HepG2 (cell line): ENCODE measurements around the gene DIPK1A. TPM values are rescaled to one million over a fixed set of nuclear protein-coding genes. Genes with fewer than 3 reads are reported as not detected.

Source experiments
- ATAC-seq: fragments of 200-7000 bp; cut with Tn5 transposase; 3 replicates; pipeline ENCODE4 v1.9.1; 2020; ENCODE audit warnings: mild to moderate bottlenecking, moderate library complexity
- BruUV-seq: library from RNA; stranded (reverse); fragments of 400-500 nt; replicated peaks from 2 replicates; lab custom pipeline; 2021; lab: Mats Ljungman, UMichigan
- CTCF ChIA-PET: fragments of 300-600 bp; formaldehyde crosslinking; extraction: SDS; loops from one replicate; lab custom pipeline; 2021; ENCODE audit warnings: low total read pairs, inconsistent platforms, low intra/inter-chr PET ratio; lab: Yijun Ruan, JAX
- POLR2A ChIA-PET: fragments of 350-600 bp; sonication (Branson Sonifier 250); formaldehyde crosslinking; loops from one replicate; lab custom pipeline; 2020; ENCODE audit warnings: antibody characterized with exemption, inconsistent platforms; lab: Yijun Ruan, JAX
- DNase-seq: peaks from one replicate; pipeline ENCODE4 v3.0.0-alpha.2; 2015; ENCODE audit warnings: low spot score
- FAIRE-seq: peaks from 3 replicates; lab custom pipeline; 2011; peaks lifted over from hg19 to GRCh38; lab: Jason Lieb, UNC
- H2AFZ ChIP-seq: one replicate; pipeline ENCODE4 v1.6.1; 2011; ENCODE audit warnings: low read length, inconsistent platforms
- H3K27ac ChIP-seq: fragments of 300-600 bp; 3 replicates; pipeline ENCODE4 v1.8.0; 2011; ENCODE audit warnings: mixed run types, mild to moderate bottlenecking, mixed read lengths, low read length, inconsistent platforms; ENCODE audit not compliant: insufficient read depth; ENCODE audit errors: extremely low read length
- H3K27me3 ChIP-seq, 2 experiments: fragments of 200-600 bp in 1 of 2; 2 replicates in 1 of 2; 3 replicates in 1 of 2; pipeline versions ENCODE4 v1.6.0 to v1.8.0; 2011; ENCODE audit warnings: low read length in 2 of 2, mild to moderate bottlenecking in 2 of 2, moderate library complexity in 2 of 2, inconsistent platforms in 1 of 2; ENCODE audit not compliant: insufficient read depth in 2 of 2, control insufficient read depth in 1 of 2
- H3K36me3 ChIP-seq, 2 experiments: fragments of 200-600 bp in 1 of 2; replicated peaks in 1 of 2; 2 replicates in 1 of 2; 3 replicates in 1 of 2; pipeline versions ENCODE4 v1.5.1 to v1.8.0; 2011; ENCODE audit warnings: low read length in 2 of 2, inconsistent platforms in 1 of 2; ENCODE audit not compliant: insufficient read depth in 2 of 2, control insufficient read depth in 1 of 2
- H3K4me1 ChIP-seq: 2 replicates; pipeline ENCODE4 v1.5.1; 2012; ENCODE audit warnings: low read length, inconsistent platforms; ENCODE audit not compliant: insufficient read depth
- H3K4me2 ChIP-seq: 2 replicates; pipeline ENCODE4 v1.6.0; 2011; ENCODE audit warnings: low read depth, low read length, inconsistent platforms
- H3K4me3 ChIP-seq, 3 experiments: fragments of 200-600 bp in 1 of 3; sonication (generic), shearing (Covaris generic) in 1 of 3; replicated peaks in 1 of 3; 2 replicates each; pipeline ENCODE4 v1.5.1; 2011 to 2016; ENCODE audit warnings: low read length in 3 of 3, inconsistent platforms in 2 of 3, low read depth in 2 of 3, mild to moderate bottlenecking in 2 of 3, control low read depth in 1 of 3, mixed read lengths in 1 of 3; ENCODE audit not compliant: insufficient read depth in 1 of 3
- H3K79me2 ChIP-seq: one replicate; pipeline ENCODE4 v1.6.1; 2011; ENCODE audit warnings: low read length, inconsistent platforms; ENCODE audit not compliant: insufficient read depth
- H3K9ac ChIP-seq: 2 replicates; pipeline ENCODE4 v1.6.0; 2011; ENCODE audit warnings: mild to moderate bottlenecking, low read depth, low read length, inconsistent platforms; ENCODE audit not compliant: insufficient read depth
- H3K9me3 ChIP-seq: 2 replicates; pipeline ENCODE4 v1.5.1; 2012; ENCODE audit warnings: mild to moderate bottlenecking, low read length
- H4K20me1 ChIP-seq: 2 replicates; pipeline ENCODE4 v1.6.0; 2011; ENCODE audit warnings: inconsistent platforms, mild to moderate bottlenecking, low read length, moderate library complexity; ENCODE audit not compliant: insufficient read depth
- KLF13 ChIP-seq: sonication (generic); formaldehyde crosslinking; IDR thresholded peaks from 2 replicates; pipeline ENCODE4 v1.4.0; 2020; ENCODE audit warnings: mild to moderate bottlenecking, missing genetic modification reagents
- KLF16 ChIP-seq, 2 experiments: sonication (generic) in 1 of 2; formaldehyde crosslinking in 1 of 2; IDR thresholded peaks; 2 replicates each; pipeline versions ENCODE4 v1.6.1 to v1.8.0; 2016 to 2023; ENCODE audit warnings: missing genetic modification reagents in 2 of 2, missing compliant biosample characterization in 1 of 2
- MED8 ChIP-seq: sonication (generic); formaldehyde crosslinking; IDR thresholded peaks from 2 replicates; pipeline ENCODE4 v1.8.1; 2023; ENCODE audit warnings: mild to moderate bottlenecking, missing genetic modification reagents; ENCODE audit not compliant: insufficient replicate concordance
- MIER3 ChIP-seq: IDR thresholded peaks from 2 replicates; pipeline ENCODE4 v1.6.1; 2016; ENCODE audit warnings: missing compliant biosample characterization, borderline replicate concordance
- MXD4 ChIP-seq: IDR thresholded peaks from 2 replicates; pipeline ENCODE4 v1.6.1; 2016; ENCODE audit warnings: mild to moderate bottlenecking, missing biosample characterization, missing genetic modification reagents
- SP1 ChIP-seq, 2 experiments: fragments of 450-650 bp in 1 of 2; sonication (generic) in 1 of 2; formaldehyde crosslinking in 1 of 2; IDR thresholded peaks; 2 replicates each; pipeline versions ENCODE4 v1.4.0 to v1.6.1; 2016 to 2020; ENCODE audit warnings: missing genetic modification reagents in 1 of 2
- TBL1XR1 ChIP-seq: fragments of 150-350 bp; IDR thresholded peaks from 2 replicates; pipeline ENCODE4 v1.6.1; 2014; ENCODE audit warnings: borderline replicate concordance, low read length; ENCODE audit not compliant: partially characterized antibody
- ZNF225 ChIP-seq: sonication (generic); formaldehyde crosslinking; IDR thresholded peaks from 2 replicates; pipeline ENCODE4 v1.4.0; 2020; ENCODE audit warnings: mild to moderate bottlenecking, missing genetic modification reagents
- ZNF556 ChIP-seq: sonication (generic); formaldehyde crosslinking; IDR thresholded peaks from 2 replicates; pipeline ENCODE4 v1.4.0; 2020; ENCODE audit warnings: mild to moderate bottlenecking, missing genetic modification reagents, borderline replicate concordance
- in situ Hi-C: cut with HindIII; loops from 2 replicates; pipeline ENCODE4 v1.10.0; 2017; ENCODE audit warnings: low pct_unique_long_range_greater_than_20kb; ENCODE audit not compliant: extremely low pct_ligation_motif_present
- intact Hi-C: fragments of 100-400 bp; cut with micrococcal nuclease; formaldehyde crosslinking; loops from one replicate; pipeline ENCODE4 v1.10.0; 2022; ENCODE audit not compliant: unreplicated experiment
- polyA plus RNA-seq, 8 experiments: library from polyadenylated mRNA; depleted of rRNA in 3 of 8; stranded (reverse) in 7 of 8; unstranded in 1 of 8; fragments of >200 nt; fragmentation: Illumina TruSeq in 4 of 8; extraction: Trizol in 4 of 8; gene quantifications; 2 replicates each; pipeline versions ENCODE4 v1.2.1 to v1.2.3, GENCODE V29; 2011 to 2016; ENCODE audit warnings: low read depth in 4 of 8, missing spikeins in 1 of 8, mixed read lengths in 1 of 8; ENCODE audit not compliant: insufficient read depth in 1 of 8
- total RNA-seq, 5 experiments: library from RNA; depleted of rRNA; stranded (reverse); fragments of >200 nt; fragmentation: Illumina TruSeq; extraction: Trizol; gene quantifications; 2 replicates each; pipeline ENCODE4 v1.2.3, GENCODE V29; 2016; ENCODE audit warnings: low read depth in 1 of 5
- TF ChIP-seq, protein P1 (sequence below): sonication (generic); formaldehyde crosslinking; IDR thresholded peaks from 2 replicates; pipeline ENCODE4 v1.4.0; 2020; ENCODE audit warnings: missing genetic modification reagents
- TF ChIP-seq, protein P2 (sequence below): sonication (generic); formaldehyde crosslinking; IDR thresholded peaks from 2 replicates; pipeline ENCODE4 v1.8.0; 2022; ENCODE audit warnings: mild to moderate bottlenecking, missing genetic modification reagents; ENCODE audit not compliant: insufficient replicate concordance
- TF ChIP-seq, protein P3 (sequence below): sonication (generic); formaldehyde crosslinking; IDR thresholded peaks from 2 replicates; pipeline ENCODE4 v1.4.0; 2020; ENCODE audit warnings: mild to moderate bottlenecking, missing genetic modification reagents

The DIPK1A gene
- total and polyA plus RNA-seq, 2 of the 13 experiments (the other 11 are each of a cell fraction or from before 2014, with no cell fraction given), result 8.4 TPM

DNA sequence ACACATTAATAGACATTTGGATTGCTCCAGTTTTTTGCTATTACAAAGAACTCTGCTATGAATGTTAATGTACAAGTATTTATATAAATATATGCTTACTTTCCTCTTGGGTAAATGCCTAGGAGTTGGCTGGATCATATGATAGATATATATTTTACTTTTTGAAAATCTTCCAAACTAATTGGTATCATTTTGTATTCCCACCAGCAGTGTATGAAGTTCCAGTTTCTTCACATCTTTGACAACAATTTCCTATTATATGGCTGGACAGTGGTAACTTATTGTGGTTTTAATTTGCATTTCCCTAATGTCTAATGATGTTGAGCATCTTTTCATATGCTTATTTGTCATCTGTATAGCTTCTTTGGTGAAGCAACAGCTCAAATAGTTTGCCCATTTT lies 23.8 kb upstream of the DIPK1A start:
- in situ Hi-C loops (no loop called here), intact Hi-C loops (no loop called here)
- TF ChIP-seq MIER3 (CRISPR knock-in tag) (no peak), MED8 (no peak), MXD4 (no peak), ZNF556 (no peak), KLF16 (CRISPR knock-in tag; IDR thresholded peaks at IDR 0.05) (no peak), TBL1XR1 (no peak), SP1 (IDR thresholded peaks at IDR 0.05) (no peak), SP1 (CRISPR knock-in tag; IDR thresholded peaks at IDR 0.05) (no peak), KLF13 (CRISPR knock-in tag) (no peak), ZNF225 (CRISPR knock-in tag) (no peak)
- TF ChIP-seq, protein P1, sequence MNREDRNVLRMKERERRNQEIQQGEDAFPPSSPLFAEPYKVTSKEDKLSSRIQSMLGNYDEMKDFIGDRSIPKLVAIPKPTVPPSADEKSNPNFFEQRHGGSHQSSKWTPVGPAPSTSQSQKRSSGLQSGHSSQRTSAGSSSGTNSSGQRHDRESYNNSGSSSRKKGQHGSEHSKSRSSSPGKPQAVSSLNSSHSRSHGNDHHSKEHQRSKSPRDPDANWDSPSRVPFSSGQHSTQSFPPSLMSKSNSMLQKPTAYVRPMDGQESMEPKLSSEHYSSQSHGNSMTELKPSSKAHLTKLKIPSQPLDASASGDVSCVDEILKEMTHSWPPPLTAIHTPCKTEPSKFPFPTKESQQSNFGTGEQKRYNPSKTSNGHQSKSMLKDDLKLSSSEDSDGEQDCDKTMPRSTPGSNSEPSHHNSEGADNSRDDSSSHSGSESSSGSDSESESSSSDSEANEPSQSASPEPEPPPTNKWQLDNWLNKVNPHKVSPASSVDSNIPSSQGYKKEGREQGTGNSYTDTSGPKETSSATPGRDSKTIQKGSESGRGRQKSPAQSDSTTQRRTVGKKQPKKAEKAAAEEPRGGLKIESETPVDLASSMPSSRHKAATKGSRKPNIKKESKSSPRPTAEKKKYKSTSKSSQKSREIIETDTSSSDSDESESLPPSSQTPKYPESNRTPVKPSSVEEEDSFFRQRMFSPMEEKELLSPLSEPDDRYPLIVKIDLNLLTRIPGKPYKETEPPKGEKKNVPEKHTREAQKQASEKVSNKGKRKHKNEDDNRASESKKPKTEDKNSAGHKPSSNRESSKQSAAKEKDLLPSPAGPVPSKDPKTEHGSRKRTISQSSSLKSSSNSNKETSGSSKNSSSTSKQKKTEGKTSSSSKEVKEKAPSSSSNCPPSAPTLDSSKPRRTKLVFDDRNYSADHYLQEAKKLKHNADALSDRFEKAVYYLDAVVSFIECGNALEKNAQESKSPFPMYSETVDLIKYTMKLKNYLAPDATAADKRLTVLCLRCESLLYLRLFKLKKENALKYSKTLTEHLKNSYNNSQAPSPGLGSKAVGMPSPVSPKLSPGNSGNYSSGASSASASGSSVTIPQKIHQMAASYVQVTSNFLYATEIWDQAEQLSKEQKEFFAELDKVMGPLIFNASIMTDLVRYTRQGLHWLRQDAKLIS (CRISPR knock-in tag), result no peak
- TF ChIP-seq, protein P2, sequence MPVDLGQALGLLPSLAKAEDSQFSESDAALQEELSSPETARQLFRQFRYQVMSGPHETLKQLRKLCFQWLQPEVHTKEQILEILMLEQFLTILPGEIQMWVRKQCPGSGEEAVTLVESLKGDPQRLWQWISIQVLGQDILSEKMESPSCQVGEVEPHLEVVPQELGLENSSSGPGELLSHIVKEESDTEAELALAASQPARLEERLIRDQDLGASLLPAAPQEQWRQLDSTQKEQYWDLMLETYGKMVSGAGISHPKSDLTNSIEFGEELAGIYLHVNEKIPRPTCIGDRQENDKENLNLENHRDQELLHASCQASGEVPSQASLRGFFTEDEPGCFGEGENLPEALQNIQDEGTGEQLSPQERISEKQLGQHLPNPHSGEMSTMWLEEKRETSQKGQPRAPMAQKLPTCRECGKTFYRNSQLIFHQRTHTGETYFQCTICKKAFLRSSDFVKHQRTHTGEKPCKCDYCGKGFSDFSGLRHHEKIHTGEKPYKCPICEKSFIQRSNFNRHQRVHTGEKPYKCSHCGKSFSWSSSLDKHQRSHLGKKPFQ (CRISPR knock-in tag), result no peak
- TF ChIP-seq, protein P3, sequence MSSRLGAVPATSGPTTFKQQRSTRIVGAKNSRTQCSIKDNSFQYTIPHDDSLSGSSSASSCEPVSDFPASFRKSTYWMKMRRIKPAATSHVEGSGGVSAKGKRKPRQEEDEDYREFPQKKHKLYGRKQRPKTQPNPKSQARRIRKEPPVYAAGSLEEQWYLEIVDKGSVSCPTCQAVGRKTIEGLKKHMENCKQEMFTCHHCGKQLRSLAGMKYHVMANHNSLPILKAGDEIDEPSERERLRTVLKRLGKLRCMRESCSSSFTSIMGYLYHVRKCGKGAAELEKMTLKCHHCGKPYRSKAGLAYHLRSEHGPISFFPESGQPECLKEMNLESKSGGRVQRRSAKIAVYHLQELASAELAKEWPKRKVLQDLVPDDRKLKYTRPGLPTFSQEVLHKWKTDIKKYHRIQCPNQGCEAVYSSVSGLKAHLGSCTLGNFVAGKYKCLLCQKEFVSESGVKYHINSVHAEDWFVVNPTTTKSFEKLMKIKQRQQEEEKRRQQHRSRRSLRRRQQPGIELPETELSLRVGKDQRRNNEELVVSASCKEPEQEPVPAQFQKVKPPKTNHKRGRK (CRISPR knock-in tag), result no peak
- no peak for ATAC-seq
- no peak overlapping the region for H3K27ac ChIP-seq
- no peaks in the 10 kb centered on the region for H4K20me1 ChIP-seq
- no peaks in the 10 kb centered on the region; a peak in 1 of 5 replicates for H3K27me3 ChIP-seq
- no TSS peak for BruUV-seq
- no peak overlapping the region for H3K4me2 ChIP-seq
- FAIRE-seq, result no peak
- ChIA-PET POLR2A (no interaction called here), CTCF (no interaction called here)
- H2AFZ ChIP-seq, result no peak overlapping the region
- no peak overlapping the region for H3K9ac ChIP-seq
- no peaks in the 10 kb centered on the region for H3K79me2 ChIP-seq
- H3K4me1 ChIP-seq, result peaks cover 15% of the 10 kb centered on the region
- no peaks in the 10 kb centered on the region for H3K9me3 ChIP-seq
- H3K36me3 ChIP-seq, result no peaks in the 10 kb centered on the region
- H3K4me3 ChIP-seq, result no peak overlapping the region
- no peak for DNase-seq
